GM12878 (cell line): ENCODE results near the gene TEKT4. TPM values are rescaled to one million over a fixed set of nuclear protein-coding genes. Genes with fewer than 3 reads are reported as not detected.

Experiments
- ATAC-seq: fragments of 200-7000 bp; cut with Tn5 transposase; 3 replicates; pipeline ENCODE4 v1.9.1; 2020; ENCODE audit warnings: mild to moderate bottlenecking, moderate library complexity
- BruUV-seq: library from RNA; stranded (reverse); fragments of 400-500 nt; replicated peaks from 2 replicates; lab custom pipeline; 2021; lab: Mats Ljungman, UMichigan
- CTCF ChIA-PET: fragments of 300-600 bp; sonication (Branson Sonifier 250); formaldehyde crosslinking; extraction: SDS; loops from one replicate; lab custom pipeline; 2021; ENCODE audit warnings: inconsistent platforms; lab: Yijun Ruan, JAX
- POLR2A ChIA-PET: fragments of 350-600 bp; formaldehyde crosslinking; extraction: SDS; loops from one replicate; lab custom pipeline; 2021; ENCODE audit warnings: inconsistent platforms; lab: Charles Lee
- RAD21 ChIA-PET: fragments of 300-600 bp; sonication (Branson Sonifier 250); formaldehyde crosslinking; loops from one replicate; lab custom pipeline; 2023; ENCODE audit warnings: antibody characterized with exemption; ENCODE audit not compliant: unreplicated experiment; lab: Charles Lee
- SMC1A ChIA-PET: fragments of 300-600 bp; sonication (Branson Sonifier 250); formaldehyde crosslinking; loops from one replicate; lab custom pipeline; 2023; ENCODE audit not compliant: unreplicated experiment, uncharacterized antibody; lab: Charles Lee
- DNase-seq: peaks from one replicate; pipeline ENCODE4 v3.0.0-alpha.2; 2011; ENCODE audit warnings: low read depth, low spot score
- FAIRE-seq: peaks from 3 replicates; lab custom pipeline; 2011; peaks lifted over from hg19 to GRCh38; lab: Jason Lieb, UNC
- H2AFZ ChIP-seq: 2 replicates; pipeline ENCODE4 v1.6.0; 2011; ENCODE audit warnings: low read depth, low read length, control low read depth; ENCODE audit not compliant: control insufficient read depth
- H3K27ac ChIP-seq: 2 replicates; pipeline ENCODE4 v1.5.1; 2011; ENCODE audit warnings: control low read depth; ENCODE audit not compliant: control insufficient read depth, insufficient read depth
- H3K27me3 ChIP-seq, 2 experiments: replicated peaks in 1 of 2; 2 replicates each; pipeline versions ENCODE4 v1.6.0 to v1.6.1; 2011; ENCODE audit warnings: low read length in 1 of 2; ENCODE audit not compliant: control insufficient read depth in 2 of 2, insufficient read depth in 2 of 2
- H3K36me3 ChIP-seq, 2 experiments: 2 replicates each; pipeline ENCODE4 v1.5.1; 2011; ENCODE audit warnings: low read length in 1 of 2; ENCODE audit not compliant: control insufficient read depth in 2 of 2, insufficient read depth in 2 of 2
- H3K4me1 ChIP-seq: 2 replicates; pipeline ENCODE4 v1.6.1; 2011; ENCODE audit warnings: mild to moderate bottlenecking, low read length, moderate library complexity, mixed read lengths; ENCODE audit not compliant: control insufficient read depth, insufficient read depth
- H3K4me2 ChIP-seq: 2 replicates; pipeline ENCODE4 v1.6.0; 2011; ENCODE audit warnings: control low read depth; ENCODE audit not compliant: control insufficient read depth, insufficient read depth
- H3K4me3 ChIP-seq: fragments of 200-600 bp; sonication (generic); 2 replicates; pipeline ENCODE4 v1.5.1; 2016
- H3K79me2 ChIP-seq: 2 replicates; pipeline ENCODE4 v1.6.0; 2011; ENCODE audit warnings: low read length; ENCODE audit not compliant: control insufficient read depth, insufficient read depth
- H3K9ac ChIP-seq: 2 replicates; pipeline ENCODE4 v1.8.0; 2011; ENCODE audit warnings: low read length, control low read depth, mixed read lengths; ENCODE audit not compliant: control insufficient read depth, insufficient read depth
- H3K9me3 ChIP-seq: replicated peaks from 3 replicates; pipeline ENCODE4 v1.5.1; 2011; ENCODE audit warnings: mild to moderate bottlenecking, low read length; ENCODE audit not compliant: control insufficient read depth, insufficient read depth
- H4K20me1 ChIP-seq: 2 replicates; pipeline ENCODE4 v1.6.0; 2011; ENCODE audit not compliant: control insufficient read depth, insufficient read depth
- E2F8 ChIP-seq: fragments of 450-650 bp; IDR thresholded peaks from 2 replicates; pipeline ENCODE4 v1.6.1; 2018; ENCODE audit warnings: mild to moderate bottlenecking, low read depth, moderate library complexity; ENCODE audit not compliant: partially characterized antibody
- HDAC6 ChIP-seq: fragments of 200-600 bp; sonication (generic); IDR thresholded peaks from one replicate; pipeline ENCODE4 v1.8.0; 2017; ENCODE audit warnings: antibody characterized with exemption; ENCODE audit not compliant: unreplicated experiment
- IRF5 ChIP-seq: fragments of 450-650 bp; IDR thresholded peaks from 2 replicates; pipeline ENCODE4 v1.6.1; 2017; ENCODE audit warnings: borderline replicate concordance
- MEF2A ChIP-seq: IDR thresholded peaks from 2 replicates; pipeline ENCODE4 v1.6.1; 2011; ENCODE audit warnings: low read depth, mild to moderate bottlenecking, low read length, moderate library complexity; ENCODE audit not compliant: insufficient read depth
- NFYA ChIP-seq: IDR thresholded peaks from 2 replicates; pipeline ENCODE4 v1.6.1; 2011; ENCODE audit warnings: low read depth, mild to moderate bottlenecking, low read length, improper control_type of control experiment, borderline replicate concordance
- PAX5 ChIP-seq: IDR thresholded peaks from 2 replicates; pipeline ENCODE4 v1.6.1; 2011; ENCODE audit warnings: low read depth, low read length, borderline replicate concordance
- TBL1XR1 ChIP-seq: IDR thresholded peaks from 2 replicates; pipeline ENCODE4 v1.6.1; 2012; ENCODE audit warnings: low read depth, low read length, improper control_type of control experiment
- YBX1 ChIP-seq: fragments of 450-650 bp; IDR thresholded peaks from 2 replicates; pipeline ENCODE4 v1.6.1; 2016; ENCODE audit warnings: antibody characterized with exemption
- ZNF274 ChIP-seq: IDR thresholded peaks from one replicate; pipeline ENCODE4 v1.8.0; 2011; ENCODE audit not compliant: insufficient read length, insufficient read depth
- WGBS: methylation state at CpG from one replicate; pipeline ENCODE4 v1.1.6; 2016; ENCODE audit warnings: low lambda C conversion rate; ENCODE audit not compliant: insufficient replicate concordance, insufficient coverage; ENCODE audit errors: missing lambda C conversion rate; 5-methylcytosine and 5-hydroxymethylcytosine counted together
- in situ Hi-C: fragments of 300-500 bp; cut with MboI; formaldehyde crosslinking; loops from 9 replicates; pipeline ENCODE4 v1.14.3; 2018; ENCODE audit warnings: mixed read lengths
- intact Hi-C: fragments of 100-400 bp; cut with micrococcal nuclease; formaldehyde crosslinking; loops from one replicate; pipeline ENCODE4 v1.14.2; 2022; ENCODE audit not compliant: unreplicated experiment
- polyA plus RNA-seq, 11 experiments: library from polyadenylated mRNA; depleted of rRNA in 4 of 11; unstranded in 6 of 11; stranded (reverse) in 5 of 11; fragments of >200 nt; fragmentation: Nextera tagmentation in 4 of 11; fragmentation: Illumina TruSeq in 1 of 11; extraction: Ambion mirVana in 4 of 11; extraction: Trizol in 1 of 11; gene quantifications; 1 replicate in 1 of 11; 2 replicates in 10 of 11; pipeline versions ENCODE4 v1.2.1 to v1.2.3, GENCODE V29; 2011 to 2016; ENCODE audit warnings: inconsistent platforms in 2 of 11, missing spikeins in 2 of 11, low read depth in 1 of 11
- total RNA-seq, 4 experiments: library from RNA; depleted of rRNA in 3 of 4; stranded (reverse); fragments of >200 nt in 3 of 4; fragmentation: Illumina TruSeq in 1 of 4; extraction: Trizol in 1 of 4; gene quantifications; 2 replicates each; pipeline versions ENCODE4 v1.2.1 to v1.2.3, GENCODE V29; 2013 to 2021

The TEKT4 gene
- total and polyA plus RNA-seq, 10 of the 15 experiments (the other 5 are each of a cell fraction or from before 2014, with no cell fraction given), result 0.06 to 2.7 (median 0.30) TPM; not detected in 4

- H2AFZ ChIP-seq, result no peak overlapping the region
- CTCF ChIA-PET, result interaction anchor here (0.6 to 4.7 kb wide), 2 partner anchors 82 to 150 kb away, joined by 3 to 53 read pairs; no protein-coding TSS in a partner anchor
- in situ Hi-C loops (no loop called here), intact Hi-C loops (loop anchor here (2.0 kb wide), 1 partner anchor 82 kb away; no protein-coding TSS in a partner anchor)
- ATAC-seq (no peak), DNase-seq (no peak), FAIRE-seq (no peak)
- POLR2A ChIA-PET, result no interaction called here
- no peak for TF ChIP-seq NFYA
- SMC1A ChIA-PET, result interaction anchor here (0.7 to 1.4 kb wide), 2 partner anchors 81 kb away, joined by 3 to 4 read pairs; no protein-coding TSS in a partner anchor
- H3K79me2 ChIP-seq, result no peaks in the 10 kb centered on the region
- H3K27ac ChIP-seq, result no peak overlapping the region
- 54% methylated on average over 20 of the region's 22 CpGs for WGBS
- no peaks in the 10 kb centered on the region for H3K27me3 ChIP-seq
- no peak overlapping the region for H3K4me3 ChIP-seq
- H3K9ac ChIP-seq, result no peak overlapping the region
- no peaks in the 10 kb centered on the region for H3K36me3 ChIP-seq
- BruUV-seq, result no TSS peak
- H3K4me1 ChIP-seq, result no peaks in the 10 kb centered on the region
- no peaks in the 10 kb centered on the region for H4K20me1 ChIP-seq
- no peaks in the 10 kb centered on the region for H3K9me3 ChIP-seq
- H3K4me2 ChIP-seq, result no peak overlapping the region
- RAD21 ChIA-PET, result no interaction called here
Measured at GRCh38 chr2:94875064-94875819, 4.0 kb downstream of the TEKT4 start.

GRCh38 chr2:94875820-94876522 lies 4.7 kb downstream of the TEKT4 start:
- H2AFZ ChIP-seq, result no peak overlapping the region
- FAIRE-seq (no peak), DNase-seq (no peak), ATAC-seq (no peak)
- H3K9me3 ChIP-seq, result no peaks in the 10 kb centered on the region
- ChIA-PET RAD21 (no interaction called here), POLR2A (no interaction called here), CTCF (interaction anchor here (0.6 to 4.7 kb wide), 2 partner anchors 81 to 150 kb away, joined by 3 to 53 read pairs; no protein-coding TSS in a partner anchor), SMC1A (interaction anchor here (0.7 to 1.3 kb wide), 2 partner anchors 81 kb away, joined by 3 to 6 read pairs; no protein-coding TSS in a partner anchor)
- H3K4me2 ChIP-seq, result no peak overlapping the region
- no peaks in the 10 kb centered on the region for H3K4me1 ChIP-seq
- H3K9ac ChIP-seq, result no peak overlapping the region
- H3K4me3 ChIP-seq, result no peak overlapping the region
- no peaks in the 10 kb centered on the region for H4K20me1 ChIP-seq
- intact Hi-C loops, result loop anchor here (2.0 kb wide), 1 partner anchor 81 kb away; no protein-coding TSS in a partner anchor
- BruUV-seq, result no TSS peak
- no peaks in the 10 kb centered on the region for H3K79me2 ChIP-seq
- no peaks in the 10 kb centered on the region for H3K27me3 ChIP-seq
- WGBS, result 17% methylated on average over 17 of the region's 17 CpGs
- H3K36me3 ChIP-seq, result no peaks in the 10 kb centered on the region
- in situ Hi-C loops, result no loop called here
- H3K27ac ChIP-seq, result no peak overlapping the region
- TF ChIP-seq MEF2A (no peak), YBX1 (no peak), ZNF274 (no peak), TBL1XR1 (no peak), HDAC6 (no peak), PAX5 (no peak), IRF5 (no peak), E2F8 (no peak)
